ENCODE results near the gene CEMIP2. TPM values are rescaled to one million over a fixed set of nuclear protein-coding genes. Genes with fewer than 3 reads are reported as not detected.

CEMIP2 gene
- total RNA-seq, 1 experiment from 2014 or later: 14.8 TPM

DNA sequence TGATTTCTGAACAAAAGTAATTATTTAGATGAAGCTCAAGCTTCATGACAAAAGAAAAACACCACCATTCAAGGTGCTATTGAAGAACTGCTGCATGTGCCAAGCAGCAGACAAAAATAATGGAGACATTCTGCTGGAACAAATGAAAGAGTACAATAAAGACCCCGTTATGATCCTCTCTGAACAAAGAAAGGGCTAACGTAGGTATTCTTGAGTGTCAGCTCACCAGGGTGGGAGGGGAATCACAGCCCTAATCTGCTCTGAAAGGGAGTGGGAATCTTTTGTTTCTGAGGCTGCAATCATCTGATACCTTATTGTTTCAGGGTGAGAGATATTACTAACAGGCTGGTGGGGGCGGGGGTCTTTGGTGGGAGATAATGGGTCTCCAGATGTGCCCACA is 15.4 kb downstream of the CEMIP2 start:
- no TSS peak for BruUV-seq (replicated peaks)
- Histone ChIP-seq H3K4me3 (ENCODE audit: low read depth in 2 of 2, low read length in 2 of 2) (no peak overlapping the region), H3K36me3 (ENCODE audit: control insufficient read depth, insufficient read depth, low read length) (no peaks in the 10 kb centered on the region), H3K27ac (ENCODE audit: low read length) (no peak overlapping the region), H3K9me3 (ENCODE audit: control insufficient read depth, insufficient read depth, low read depth, low read length) (no peaks in the 10 kb centered on the region), H3K4me1 (ENCODE audit: control insufficient read depth, insufficient read depth, low read length) (no peaks in the 10 kb centered on the region; the same call in 1 of the 2 replicates), H3K27me3 (ENCODE audit: control insufficient read depth, insufficient read depth, low read length) (no peaks in the 10 kb centered on the region)
- intact Hi-C loops (cut with micrococcal nuclease; ENCODE audit: unreplicated experiment): no loop called here
- ChIA-PET POLR2A (no interaction called here), CTCF (no interaction called here)
- in situ Hi-C loops (cut with HindIII; ENCODE audit: low pct_unique_long_range_greater_than_20kb, low sequenced_read_pairs): no loop called here
- TF ChIP-seq SIN3A (IDR thresholded peaks at IDR 0.05; ENCODE audit: borderline replicate concordance, insufficient read depth, low read depth, low read length): no peak
- no peak for TF ChIP-seq TCF7L2 (IDR thresholded peaks at IDR 0.05; ENCODE audit: low read depth, low read length)
- TF ChIP-seq POLR2AphosphoS5 (IDR thresholded peaks at IDR 0.05; ENCODE audit: low read depth, low read length): no peak
- TF ChIP-seq, protein P1, sequence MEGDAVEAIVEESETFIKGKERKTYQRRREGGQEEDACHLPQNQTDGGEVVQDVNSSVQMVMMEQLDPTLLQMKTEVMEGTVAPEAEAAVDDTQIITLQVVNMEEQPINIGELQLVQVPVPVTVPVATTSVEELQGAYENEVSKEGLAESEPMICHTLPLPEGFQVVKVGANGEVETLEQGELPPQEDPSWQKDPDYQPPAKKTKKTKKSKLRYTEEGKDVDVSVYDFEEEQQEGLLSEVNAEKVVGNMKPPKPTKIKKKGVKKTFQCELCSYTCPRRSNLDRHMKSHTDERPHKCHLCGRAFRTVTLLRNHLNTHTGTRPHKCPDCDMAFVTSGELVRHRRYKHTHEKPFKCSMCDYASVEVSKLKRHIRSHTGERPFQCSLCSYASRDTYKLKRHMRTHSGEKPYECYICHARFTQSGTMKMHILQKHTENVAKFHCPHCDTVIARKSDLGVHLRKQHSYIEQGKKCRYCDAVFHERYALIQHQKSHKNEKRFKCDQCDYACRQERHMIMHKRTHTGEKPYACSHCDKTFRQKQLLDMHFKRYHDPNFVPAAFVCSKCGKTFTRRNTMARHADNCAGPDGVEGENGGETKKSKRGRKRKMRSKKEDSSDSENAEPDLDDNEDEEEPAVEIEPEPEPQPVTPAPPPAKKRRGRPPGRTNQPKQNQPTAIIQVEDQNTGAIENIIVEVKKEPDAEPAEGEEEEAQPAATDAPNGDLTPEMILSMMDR (IDR thresholded peaks at IDR 0.05): no peak
- TF ChIP-seq REST (IDR thresholded peaks at IDR 0.05; ENCODE audit: insufficient read depth in 1 of 2, low read depth in 2 of 2, low read length in 1 of 2): no peak
- DNase-seq (ENCODE audit: low read depth, low spot score): no peak
- ATAC-seq: no peak

- DNase-seq (ENCODE audit: low read depth, low spot score): no peak
- POLR2A ChIA-PET: interaction anchor here (0.6 kb wide), 1 partner anchor 13 kb away, joined by 7 read pairs; no protein-coding TSS in a partner anchor
- CTCF ChIA-PET: no interaction called here
These were observed 16.0 kb downstream of the CEMIP2 start for GRCh38 chr9:71752352-71752751.

More at GRCh38 chr9:71752352-71752751, 16.0 kb downstream of the CEMIP2 start:
- TF ChIP-seq REST (IDR thresholded peaks at IDR 0.05; ENCODE audit: insufficient read depth in 1 of 2, low read depth in 2 of 2, low read length in 1 of 2) (no peak), SIN3A (IDR thresholded peaks at IDR 0.05; ENCODE audit: borderline replicate concordance, insufficient read depth, low read depth, low read length) (no peak), POLR2AphosphoS5 (IDR thresholded peaks at IDR 0.05; ENCODE audit: low read depth, low read length) (no peak), TCF7L2 (IDR thresholded peaks at IDR 0.05; ENCODE audit: low read depth, low read length) (no peak)
- TF ChIP-seq, protein P1 (IDR thresholded peaks at IDR 0.05): no peak
- no peak overlapping the region for H3K27ac ChIP-seq (ENCODE audit: low read length)
- in situ Hi-C loops (cut with HindIII; ENCODE audit: low pct_unique_long_range_greater_than_20kb, low sequenced_read_pairs): no loop called here
- H3K4me1 ChIP-seq (ENCODE audit: control insufficient read depth, insufficient read depth, low read length): no peaks in the 10 kb centered on the region
- no peaks in the 10 kb centered on the region; the same call in 1 of the 2 replicates for H3K36me3 ChIP-seq (ENCODE audit: control insufficient read depth, insufficient read depth, low read length)
- H3K9me3 ChIP-seq (ENCODE audit: control insufficient read depth, insufficient read depth, low read depth, low read length): no peaks in the 10 kb centered on the region
- no peaks in the 10 kb centered on the region for H3K27me3 ChIP-seq (ENCODE audit: control insufficient read depth, insufficient read depth, low read length)
- ATAC-seq: no peak
- no TSS peak for BruUV-seq (replicated peaks)
- intact Hi-C loops (cut with micrococcal nuclease; ENCODE audit: unreplicated experiment): no loop called here
- H3K4me3 ChIP-seq (ENCODE audit: low read depth in 2 of 2, low read length in 2 of 2): no peak overlapping the region

Data from Panc1 (cell line).